DMS79 treated with DMSO at 0.1 percent for 48 hours (cell line): Measurements from ENCODE around the gene ADAMTS4.

Experiments
- DNase-seq: peaks from one replicate; lab custom pipeline; 2025; lab: John Stamatoyannopoulos, UW

Gene ADAMTS4

GRCh38 chr1:161172776-161173376 is 26.0 kb downstream of the ADAMTS4 start:
- DNase-seq, result no peak

DNA sequence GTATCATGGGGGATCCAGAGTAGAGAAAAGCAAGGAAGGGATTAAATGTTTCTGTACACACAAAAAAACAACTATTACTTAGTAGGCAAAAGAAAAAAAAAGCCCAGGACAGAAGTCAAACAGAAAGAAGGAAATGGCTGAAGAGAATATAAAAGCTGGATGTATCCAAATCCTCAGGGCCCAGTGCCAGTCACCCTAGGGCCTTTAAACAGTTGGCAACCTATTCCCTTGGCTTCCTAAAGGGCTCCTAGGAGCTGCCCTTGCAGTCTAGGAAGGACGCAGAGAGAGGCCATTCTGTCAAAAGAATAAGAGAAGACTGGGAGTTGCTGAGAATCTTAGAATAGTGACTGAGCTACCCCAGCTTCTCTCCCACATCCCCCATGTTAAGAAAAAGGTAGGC is 26.5 kb downstream of the ADAMTS4 start:
- no peak for DNase-seq

DNA sequence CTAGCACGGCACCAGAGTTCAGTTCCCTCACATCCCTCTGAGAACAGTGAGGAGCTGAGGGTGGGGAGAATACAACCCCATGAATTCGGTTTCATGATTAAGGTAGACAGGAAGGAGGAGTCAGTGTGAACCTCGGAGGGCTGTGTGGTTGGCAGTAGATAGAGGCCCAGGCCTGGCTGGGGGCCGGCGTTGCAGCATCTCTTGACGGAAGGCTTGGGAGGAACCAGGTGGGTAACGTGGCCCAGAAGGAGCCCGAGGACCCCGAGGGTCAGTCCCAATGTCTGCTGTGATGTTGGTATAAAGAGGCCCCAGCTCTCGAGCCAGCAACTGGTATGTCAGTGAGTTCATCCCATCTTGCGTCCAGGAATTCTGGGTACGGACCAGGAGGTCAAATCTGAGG is 27.2 kb downstream of the ADAMTS4 start:
- no peak for DNase-seq

GRCh38 chr1:161171191-161171590 is 27.7 kb downstream of the ADAMTS4 start:
- no peak for DNase-seq

- DNase-seq, result no peak
Measured at GRCh38 chr1:161168906-161169305, 29.9 kb downstream of the ADAMTS4 start.

- DNase-seq, result peak; percentile 36
Measured at GRCh38 chr1:161166669-161167548, 31.9 kb downstream of the ADAMTS4 start.

DNA sequence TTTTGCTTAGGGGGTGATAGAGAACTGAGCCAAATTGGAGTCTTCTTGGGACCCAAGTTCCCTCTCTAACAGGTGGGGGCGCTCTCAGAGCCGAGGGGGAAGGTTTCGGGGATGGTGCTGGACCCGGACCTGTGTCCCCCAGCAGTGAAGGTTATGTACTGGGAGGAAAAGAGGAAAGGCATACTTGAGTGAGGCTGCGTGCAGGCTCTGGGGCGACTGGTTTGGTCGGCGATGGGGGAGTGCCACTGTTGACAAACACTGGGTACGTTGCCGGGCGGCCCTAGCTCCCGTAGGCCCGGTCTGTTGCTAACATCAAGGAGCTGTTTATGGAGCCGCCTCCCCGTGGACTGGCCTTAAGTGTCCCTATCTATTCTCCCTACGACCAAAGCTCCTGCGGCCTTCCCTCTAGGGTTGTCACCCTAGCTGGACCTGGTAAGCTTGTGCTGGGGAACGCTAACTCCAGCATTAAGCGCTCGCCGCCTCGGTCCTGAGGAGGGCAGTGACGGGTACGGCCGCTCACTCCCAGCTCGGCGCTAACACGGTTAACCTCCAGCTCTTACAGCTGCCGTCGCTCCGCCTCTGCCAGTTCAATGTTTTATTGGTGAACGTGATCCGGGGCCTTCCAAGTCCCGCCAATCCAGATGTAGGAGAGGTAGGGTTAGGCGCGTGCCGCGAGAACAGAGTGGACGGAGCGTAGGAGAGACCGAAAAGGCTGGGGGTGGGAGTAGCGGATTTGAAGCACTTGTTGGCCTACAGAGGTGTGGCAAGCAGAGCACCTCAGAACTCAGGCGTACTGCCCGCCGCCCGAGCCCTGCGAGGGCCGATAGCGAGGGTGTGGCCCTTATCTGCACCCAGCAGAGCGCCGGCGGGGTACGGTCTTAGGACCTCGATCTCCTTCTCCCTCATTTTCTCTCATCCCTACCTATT is 32.8 kb downstream of the ADAMTS4 start, which contains the start of gene PPOX:
Gene PPOX, plus strand, starts transcription at position 685 of the 927 bp plus-strand sequence. CDS start 422 bp downstream, outside the sequence.
- DNase-seq, result peak; percentile 97

GRCh38 chr1:161164901-161165610 is 33.8 kb downstream of the ADAMTS4 start:
- DNase-seq, result no peak

DNA sequence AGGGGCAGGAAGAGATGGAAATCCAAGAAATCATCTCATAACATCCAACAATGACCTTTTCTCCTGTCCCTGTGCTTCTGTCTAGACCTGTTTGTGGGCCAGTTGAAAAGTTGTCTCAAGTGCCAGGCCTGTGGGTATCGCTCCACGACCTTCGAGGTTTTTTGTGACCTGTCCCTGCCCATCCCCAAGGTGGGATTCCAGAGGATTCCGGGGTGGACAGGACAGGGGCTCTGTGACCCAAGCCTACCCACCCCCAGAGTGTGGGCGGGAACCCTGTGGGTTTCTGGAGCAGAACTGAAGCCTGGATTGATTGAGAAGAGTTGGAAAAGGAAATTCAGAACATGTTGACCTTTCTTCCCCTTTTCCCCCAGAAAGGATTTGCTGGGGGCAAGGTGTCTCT is 35.1 kb downstream of the ADAMTS4 start:
- DNase-seq, result no peak

DNA sequence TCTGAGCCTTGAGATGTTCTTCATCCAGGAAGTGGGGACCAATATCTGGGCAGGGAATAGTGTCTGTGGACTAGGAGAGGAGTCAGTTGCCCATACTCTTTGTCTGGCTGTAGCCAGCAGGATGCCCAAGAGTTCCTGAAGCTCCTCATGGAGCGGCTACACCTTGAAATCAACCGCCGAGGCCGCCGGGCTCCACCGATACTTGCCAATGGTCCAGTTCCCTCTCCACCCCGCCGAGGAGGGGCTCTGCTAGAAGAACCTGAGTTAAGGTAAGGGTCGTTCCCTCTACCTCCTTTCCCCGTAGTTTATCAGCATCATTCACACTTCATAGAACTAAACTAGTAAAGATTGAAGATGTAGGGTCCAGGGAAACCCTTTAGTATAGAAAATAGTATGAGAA is 36.0 kb downstream of the ADAMTS4 start:
- no peak for DNase-seq

- DNase-seq, result no peak
Measured at GRCh38 chr1:161162052-161162451, 36.8 kb downstream of the ADAMTS4 start.

GRCh38 chr1:161161652-161162051 is 37.2 kb downstream of the ADAMTS4 start:
- no peak for DNase-seq

- no peak for DNase-seq
Measured at GRCh38 chr1:161160671-161161145, 38.1 kb downstream of the ADAMTS4 start.

DNA sequence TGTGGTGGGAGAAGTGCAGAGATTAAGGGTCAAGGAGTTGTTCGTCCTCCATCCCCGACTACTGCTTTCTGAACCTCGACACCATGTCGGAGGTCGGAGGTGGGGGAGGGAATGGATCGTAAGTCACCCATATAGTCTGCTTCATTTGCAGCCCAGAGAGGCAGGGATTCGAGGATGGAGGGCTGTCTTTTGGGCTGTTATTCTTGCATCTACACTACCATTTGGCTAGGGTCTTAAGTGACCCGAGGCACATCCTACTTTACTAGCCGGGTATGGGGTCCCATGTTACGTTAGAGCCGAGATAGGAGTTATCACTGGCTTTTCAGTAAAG is 39.0 kb downstream of the ADAMTS4 start:
- no peak for DNase-seq

GRCh38 chr1:161159087-161159912 is 39.6 kb downstream of the ADAMTS4 start, which contains the start of gene USP21:
USP21 (plus strand) TSS chr1:161159500; CDS start chr1:161160641, 1,141 bp downstream.
- DNase-seq, result peak; percentile 91

- DNase-seq, result no peak
Measured at GRCh38 chr1:161158316-161159010, 40.4 kb downstream of the ADAMTS4 start.

DNA sequence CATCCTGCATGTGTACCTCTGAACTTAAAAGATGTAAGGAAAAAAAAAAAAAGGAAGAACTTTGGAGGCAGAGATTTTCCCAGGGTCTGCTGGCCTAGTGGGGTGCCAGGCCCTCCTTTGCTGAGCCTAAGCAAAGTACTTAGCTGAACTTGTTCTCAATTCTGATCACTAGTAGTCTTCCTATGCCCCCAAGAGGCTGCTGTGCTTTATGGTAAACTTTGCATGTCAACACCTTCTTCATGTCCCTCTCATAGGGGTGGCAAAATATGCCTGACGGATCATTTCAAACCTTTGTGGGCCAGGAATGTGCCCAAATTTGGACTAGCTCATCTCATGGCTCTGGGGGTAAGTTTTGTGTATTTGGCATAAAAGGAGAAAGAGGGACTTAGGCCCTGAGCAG is 41.0 kb downstream of the ADAMTS4 start:
- no peak for DNase-seq

GRCh38 chr1:161153682-161154337 is 45.0 kb downstream of the ADAMTS4 start, which contains the start of gene UFC1:
UFC1 (plus strand) TSS chr1:161153978; CDS start chr1:161153998, 20 bp downstream.
- peak; percentile 91 for DNase-seq

GRCh38 chr1:161153176-161153575 is 45.7 kb downstream of the ADAMTS4 start:
- no peak for DNase-seq
